ENCODE measurements around the gene CACNA1F.
A peak's percentile ranks its signal among the peaks of the same experiment; 100 is the strongest.

Gene CACNA1F

DNA sequence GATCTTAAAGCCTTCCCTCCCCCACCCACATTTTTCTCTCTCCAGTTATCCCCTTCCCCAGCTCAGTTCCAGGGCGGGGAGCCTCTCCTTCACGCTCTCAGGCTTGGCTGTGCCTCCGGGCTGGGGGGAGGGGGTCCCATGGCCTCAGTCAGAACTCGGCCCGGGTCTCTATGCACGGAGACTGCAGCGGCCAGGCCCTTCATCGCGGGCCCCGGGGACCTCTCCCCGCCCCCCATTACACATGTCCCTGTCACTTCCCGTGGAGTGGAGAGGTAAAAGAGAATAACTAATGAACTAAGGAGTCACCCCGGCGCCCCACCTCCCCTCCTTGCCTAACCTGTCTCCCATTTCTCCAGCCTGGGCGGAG, 46.1 kb downstream of the CACNA1F start:
- H3K27me3 ChIP-seq (ENCODE audit: insufficient read depth, poor library complexity, severe bottlenecking) = no peaks in the 10 kb centered on the region
- TF ChIP-seq, protein P1, sequence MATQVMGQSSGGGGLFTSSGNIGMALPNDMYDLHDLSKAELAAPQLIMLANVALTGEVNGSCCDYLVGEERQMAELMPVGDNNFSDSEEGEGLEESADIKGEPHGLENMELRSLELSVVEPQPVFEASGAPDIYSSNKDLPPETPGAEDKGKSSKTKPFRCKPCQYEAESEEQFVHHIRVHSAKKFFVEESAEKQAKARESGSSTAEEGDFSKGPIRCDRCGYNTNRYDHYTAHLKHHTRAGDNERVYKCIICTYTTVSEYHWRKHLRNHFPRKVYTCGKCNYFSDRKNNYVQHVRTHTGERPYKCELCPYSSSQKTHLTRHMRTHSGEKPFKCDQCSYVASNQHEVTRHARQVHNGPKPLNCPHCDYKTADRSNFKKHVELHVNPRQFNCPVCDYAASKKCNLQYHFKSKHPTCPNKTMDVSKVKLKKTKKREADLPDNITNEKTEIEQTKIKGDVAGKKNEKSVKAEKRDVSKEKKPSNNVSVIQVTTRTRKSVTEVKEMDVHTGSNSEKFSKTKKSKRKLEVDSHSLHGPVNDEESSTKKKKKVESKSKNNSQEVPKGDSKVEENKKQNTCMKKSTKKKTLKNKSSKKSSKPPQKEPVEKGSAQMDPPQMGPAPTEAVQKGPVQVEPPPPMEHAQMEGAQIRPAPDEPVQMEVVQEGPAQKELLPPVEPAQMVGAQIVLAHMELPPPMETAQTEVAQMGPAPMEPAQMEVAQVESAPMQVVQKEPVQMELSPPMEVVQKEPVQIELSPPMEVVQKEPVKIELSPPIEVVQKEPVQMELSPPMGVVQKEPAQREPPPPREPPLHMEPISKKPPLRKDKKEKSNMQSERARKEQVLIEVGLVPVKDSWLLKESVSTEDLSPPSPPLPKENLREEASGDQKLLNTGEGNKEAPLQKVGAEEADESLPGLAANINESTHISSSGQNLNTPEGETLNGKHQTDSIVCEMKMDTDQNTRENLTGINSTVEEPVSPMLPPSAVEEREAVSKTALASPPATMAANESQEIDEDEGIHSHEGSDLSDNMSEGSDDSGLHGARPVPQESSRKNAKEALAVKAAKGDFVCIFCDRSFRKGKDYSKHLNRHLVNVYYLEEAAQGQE (IDR thresholded peaks at IDR 0.05; ENCODE audit: insufficient replicate concordance, low read depth) = no peak
- no peak for TF ChIP-seq POLR2AphosphoS5 (IDR thresholded peaks at IDR 0.05; ENCODE audit: low read depth)
- TF ChIP-seq, protein P2, sequence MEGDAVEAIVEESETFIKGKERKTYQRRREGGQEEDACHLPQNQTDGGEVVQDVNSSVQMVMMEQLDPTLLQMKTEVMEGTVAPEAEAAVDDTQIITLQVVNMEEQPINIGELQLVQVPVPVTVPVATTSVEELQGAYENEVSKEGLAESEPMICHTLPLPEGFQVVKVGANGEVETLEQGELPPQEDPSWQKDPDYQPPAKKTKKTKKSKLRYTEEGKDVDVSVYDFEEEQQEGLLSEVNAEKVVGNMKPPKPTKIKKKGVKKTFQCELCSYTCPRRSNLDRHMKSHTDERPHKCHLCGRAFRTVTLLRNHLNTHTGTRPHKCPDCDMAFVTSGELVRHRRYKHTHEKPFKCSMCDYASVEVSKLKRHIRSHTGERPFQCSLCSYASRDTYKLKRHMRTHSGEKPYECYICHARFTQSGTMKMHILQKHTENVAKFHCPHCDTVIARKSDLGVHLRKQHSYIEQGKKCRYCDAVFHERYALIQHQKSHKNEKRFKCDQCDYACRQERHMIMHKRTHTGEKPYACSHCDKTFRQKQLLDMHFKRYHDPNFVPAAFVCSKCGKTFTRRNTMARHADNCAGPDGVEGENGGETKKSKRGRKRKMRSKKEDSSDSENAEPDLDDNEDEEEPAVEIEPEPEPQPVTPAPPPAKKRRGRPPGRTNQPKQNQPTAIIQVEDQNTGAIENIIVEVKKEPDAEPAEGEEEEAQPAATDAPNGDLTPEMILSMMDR (IDR thresholded peaks at IDR 0.05; ENCODE audit: insufficient read depth, low read length) = no peak
- TF ChIP-seq GABPA (IDR thresholded peaks at IDR 0.05; ENCODE audit: low read depth) = no peak
- TF ChIP-seq SPI1 (IDR thresholded peaks at IDR 0.05; ENCODE audit: borderline replicate concordance, low read depth) = no peak
- DNase-seq (ENCODE audit: low read depth in 1 of 2, low spot score in 1 of 2) = no peak
- no peak overlapping the region for H3K27ac ChIP-seq (replicated peaks)
- H3K4me3 ChIP-seq (replicated peaks; ENCODE audit: insufficient read depth, low read length) = no peak overlapping the region

DNA sequence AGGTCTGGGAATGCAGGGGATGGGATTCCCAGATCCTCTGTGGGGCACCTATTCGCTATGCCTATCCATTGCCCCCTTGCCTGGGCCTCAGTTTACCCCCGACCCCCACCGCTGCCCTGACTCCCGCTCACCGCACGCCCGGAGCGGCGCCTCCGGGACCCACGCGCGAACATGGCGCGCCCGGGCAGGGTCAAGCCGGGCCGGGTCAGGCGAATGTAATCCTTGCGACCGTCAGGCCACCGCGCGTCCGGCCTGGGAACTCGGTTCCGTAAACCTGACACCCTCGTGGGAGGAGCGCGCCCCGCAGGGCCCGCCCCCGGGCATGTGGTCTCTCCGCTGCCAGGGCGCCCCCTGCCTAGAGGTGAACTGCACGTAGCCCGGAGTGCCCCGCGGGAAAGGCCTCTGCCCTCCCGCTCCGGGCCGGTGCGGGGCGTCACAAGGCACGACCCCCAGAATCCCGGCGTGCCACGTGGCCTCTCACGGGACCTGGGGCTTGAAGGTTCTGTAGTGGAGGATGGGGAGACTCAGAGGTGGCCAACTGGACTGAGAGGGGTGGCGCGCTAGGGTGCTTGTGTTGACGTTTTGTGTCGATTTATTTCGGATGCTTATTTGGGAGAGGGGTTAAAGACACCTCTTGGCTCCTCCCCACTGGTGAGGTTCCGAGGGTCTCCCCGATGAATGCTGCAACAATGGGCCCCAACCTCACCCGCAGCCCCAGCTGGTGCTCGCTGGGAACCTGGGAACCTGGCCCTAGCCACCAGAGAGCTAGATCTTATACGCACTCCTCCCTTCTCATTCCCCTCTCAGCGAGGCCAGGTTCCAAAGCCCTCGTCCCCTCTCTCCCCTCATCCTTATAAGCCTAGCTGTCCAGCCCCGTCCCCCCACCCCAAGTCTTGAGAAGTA, 46.8 kb downstream of the CACNA1F start, which contains the start of gene PRICKLE3:
PRICKLE3 (minus strand) TSS at position 249 of the 903 bp plus-strand sequence; CDS start at position 173, 76 bp downstream.
- peak in 1 of 2 experiments; percentile 79 for DNase-seq (ENCODE audit: low read depth in 1 of 2, low spot score in 1 of 2)
- TF ChIP-seq POLR2AphosphoS5 (IDR thresholded peaks at IDR 0.05; ENCODE audit: low read depth) = peak; percentile 23; the same call in 1 of the 2 replicates
- no peak for TF ChIP-seq GABPA (IDR thresholded peaks at IDR 0.05; ENCODE audit: low read depth)
- Histone ChIP-seq H3K27ac (replicated peaks) (peak within 1 kb of the TSS; percentile 64), H3K27me3 (ENCODE audit: insufficient read depth, poor library complexity, severe bottlenecking) (no peaks in the 10 kb centered on the region), H3K4me3 (replicated peaks; ENCODE audit: insufficient read depth, low read length) (peak within 1 kb of the TSS; percentile 72)

DNA sequence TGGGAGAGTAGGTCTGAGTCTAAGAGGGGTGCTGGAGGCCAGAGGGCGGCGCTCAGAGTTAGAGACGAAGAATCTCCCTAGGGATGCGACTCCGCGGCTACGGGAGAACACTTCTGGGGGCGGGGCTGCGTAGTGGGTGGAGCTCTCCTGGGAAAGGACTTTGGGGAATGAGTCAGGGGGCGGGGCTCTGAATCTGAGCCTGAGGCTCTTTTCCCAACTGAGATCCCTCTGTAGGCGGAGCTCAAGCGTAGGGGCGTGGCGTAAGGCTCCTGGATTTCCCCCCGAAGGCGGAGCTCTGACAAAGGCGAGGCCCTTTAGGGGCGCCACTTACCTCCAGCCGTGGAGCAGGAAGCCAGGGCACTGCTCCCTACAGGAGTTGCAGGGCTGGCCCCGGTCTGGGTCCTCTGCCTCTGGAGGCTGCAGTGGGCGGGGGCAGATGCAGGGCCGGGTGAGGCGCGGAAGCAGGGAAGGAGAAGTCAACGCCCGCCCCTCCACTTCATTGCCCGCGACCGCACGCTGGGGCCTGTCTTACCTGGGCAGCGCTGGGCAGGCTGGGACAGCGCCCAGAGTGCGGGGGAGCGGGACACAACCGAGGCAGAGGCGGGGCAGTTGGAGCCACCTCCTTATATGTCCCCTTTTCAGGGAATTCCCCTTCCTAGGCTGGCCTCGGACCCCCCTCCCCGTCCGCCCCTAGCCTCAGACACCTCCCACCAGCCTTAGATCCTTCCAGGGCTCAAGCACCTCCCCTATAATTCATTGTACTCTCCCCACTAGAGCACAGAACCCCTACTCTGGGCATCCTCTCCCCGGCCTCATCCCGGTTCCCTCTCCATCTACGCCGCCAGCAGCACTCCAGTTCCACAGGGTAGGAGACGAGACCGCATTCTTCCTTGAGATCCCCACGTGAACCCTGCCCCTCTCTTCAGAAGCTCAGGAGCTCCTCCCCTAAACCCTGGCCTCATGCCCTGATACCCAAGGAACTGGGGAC, 48.6 kb downstream of the CACNA1F start:
- peak in 1 of 2 experiments; percentile 48 for DNase-seq (ENCODE audit: low read depth in 1 of 2, low spot score in 1 of 2)
- no peaks in the 10 kb centered on the region for H3K27me3 ChIP-seq (ENCODE audit: insufficient read depth, poor library complexity, severe bottlenecking)
- peak overlapping the region; percentile 72 for H3K4me3 ChIP-seq (replicated peaks; ENCODE audit: insufficient read depth, low read length)
- no peak overlapping the region for H3K27ac ChIP-seq (replicated peaks)
- TF ChIP-seq POLR2AphosphoS5 (IDR thresholded peaks at IDR 0.05; ENCODE audit: low read depth) (no peak), GABPA (IDR thresholded peaks at IDR 0.05; ENCODE audit: low read depth) (no peak), SPI1 (IDR thresholded peaks at IDR 0.05; ENCODE audit: borderline replicate concordance, low read depth) (no peak)
- TF ChIP-seq, protein P1 (IDR thresholded peaks at IDR 0.05; ENCODE audit: insufficient replicate concordance, low read depth) = no peak
- TF ChIP-seq, protein P2 (IDR thresholded peaks at IDR 0.05; ENCODE audit: insufficient read depth, low read length) = no peak

Data from HL-60 (cell line).